Measurements from ENCODE around the gene PAM.

DNA sequence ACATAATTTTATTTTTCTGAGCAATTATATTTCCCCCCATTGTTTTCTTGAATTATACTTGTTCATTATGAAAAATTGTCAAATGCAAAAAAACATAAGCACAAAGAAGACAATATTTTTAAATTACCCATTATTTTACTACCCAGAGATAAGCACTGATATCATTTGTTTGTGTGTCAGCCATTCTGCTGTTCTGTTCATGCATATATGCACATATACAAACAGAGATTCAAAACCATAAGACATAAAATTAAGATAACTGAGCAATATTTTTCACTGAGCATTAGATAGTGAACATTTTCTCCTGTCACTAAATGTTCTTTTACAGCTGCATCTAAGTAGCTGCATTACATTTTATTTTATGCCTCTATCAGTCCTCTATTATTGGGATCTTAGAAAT, 35.6 kb downstream of the PAM start:
- TF ChIP-seq, protein P1, sequence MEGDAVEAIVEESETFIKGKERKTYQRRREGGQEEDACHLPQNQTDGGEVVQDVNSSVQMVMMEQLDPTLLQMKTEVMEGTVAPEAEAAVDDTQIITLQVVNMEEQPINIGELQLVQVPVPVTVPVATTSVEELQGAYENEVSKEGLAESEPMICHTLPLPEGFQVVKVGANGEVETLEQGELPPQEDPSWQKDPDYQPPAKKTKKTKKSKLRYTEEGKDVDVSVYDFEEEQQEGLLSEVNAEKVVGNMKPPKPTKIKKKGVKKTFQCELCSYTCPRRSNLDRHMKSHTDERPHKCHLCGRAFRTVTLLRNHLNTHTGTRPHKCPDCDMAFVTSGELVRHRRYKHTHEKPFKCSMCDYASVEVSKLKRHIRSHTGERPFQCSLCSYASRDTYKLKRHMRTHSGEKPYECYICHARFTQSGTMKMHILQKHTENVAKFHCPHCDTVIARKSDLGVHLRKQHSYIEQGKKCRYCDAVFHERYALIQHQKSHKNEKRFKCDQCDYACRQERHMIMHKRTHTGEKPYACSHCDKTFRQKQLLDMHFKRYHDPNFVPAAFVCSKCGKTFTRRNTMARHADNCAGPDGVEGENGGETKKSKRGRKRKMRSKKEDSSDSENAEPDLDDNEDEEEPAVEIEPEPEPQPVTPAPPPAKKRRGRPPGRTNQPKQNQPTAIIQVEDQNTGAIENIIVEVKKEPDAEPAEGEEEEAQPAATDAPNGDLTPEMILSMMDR (IDR thresholded peaks at IDR 0.05), result no peak
- no peak for TF ChIP-seq POLR2A (IDR thresholded peaks at IDR 0.05)

Measured in testis (tissue), 2 donors.